OCI-LY3 (cell line): ENCODE data around the gene GMPS.

Experiments used
- EZH2phosphoT487 ChIP-seq: fragments of 200-600 bp; shearing (Covaris generic); IDR thresholded peaks from 2 replicates; pipeline ENCODE4 v1.6.1; 2018; ENCODE audit warnings: antibody characterized with exemption, mixed run types, low read depth
- TF ChIP-seq, protein P1 (sequence below): fragments of 200-600, 300-600 bp; sonication (generic); IDR thresholded peaks from 2 replicates; pipeline ENCODE4 v1.5.1; 2014; ENCODE audit warnings: antibody characterized with exemption, low read length, low read depth

DNA sequence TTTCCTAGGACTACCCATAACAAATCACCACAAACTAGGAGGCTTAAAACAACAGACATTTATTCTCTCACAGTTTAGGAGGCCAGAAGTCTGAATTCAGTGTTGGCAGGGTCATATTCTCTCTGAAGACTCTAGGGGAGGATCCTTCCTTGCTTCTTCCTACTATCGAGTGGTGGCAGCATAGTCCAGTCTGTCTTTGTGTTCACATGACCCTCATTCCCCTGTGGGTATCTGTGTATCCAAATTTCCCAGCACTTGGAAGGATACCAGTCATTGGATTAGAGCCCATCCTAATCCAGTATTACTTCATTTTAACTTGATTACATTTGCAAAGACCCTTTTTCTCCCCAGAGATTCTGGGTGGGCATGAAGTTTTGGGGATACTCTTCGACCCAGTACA is 63.8 kb downstream of the GMPS start:
- TF ChIP-seq, protein P1, sequence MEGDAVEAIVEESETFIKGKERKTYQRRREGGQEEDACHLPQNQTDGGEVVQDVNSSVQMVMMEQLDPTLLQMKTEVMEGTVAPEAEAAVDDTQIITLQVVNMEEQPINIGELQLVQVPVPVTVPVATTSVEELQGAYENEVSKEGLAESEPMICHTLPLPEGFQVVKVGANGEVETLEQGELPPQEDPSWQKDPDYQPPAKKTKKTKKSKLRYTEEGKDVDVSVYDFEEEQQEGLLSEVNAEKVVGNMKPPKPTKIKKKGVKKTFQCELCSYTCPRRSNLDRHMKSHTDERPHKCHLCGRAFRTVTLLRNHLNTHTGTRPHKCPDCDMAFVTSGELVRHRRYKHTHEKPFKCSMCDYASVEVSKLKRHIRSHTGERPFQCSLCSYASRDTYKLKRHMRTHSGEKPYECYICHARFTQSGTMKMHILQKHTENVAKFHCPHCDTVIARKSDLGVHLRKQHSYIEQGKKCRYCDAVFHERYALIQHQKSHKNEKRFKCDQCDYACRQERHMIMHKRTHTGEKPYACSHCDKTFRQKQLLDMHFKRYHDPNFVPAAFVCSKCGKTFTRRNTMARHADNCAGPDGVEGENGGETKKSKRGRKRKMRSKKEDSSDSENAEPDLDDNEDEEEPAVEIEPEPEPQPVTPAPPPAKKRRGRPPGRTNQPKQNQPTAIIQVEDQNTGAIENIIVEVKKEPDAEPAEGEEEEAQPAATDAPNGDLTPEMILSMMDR = no peak
- no peak for TF ChIP-seq EZH2phosphoT487
